Astrocyte of the spinal cord (primary cell): ENCODE results near the gene ATP6V0E2.

Experiments used
- DNase-seq: peaks from one replicate; pipeline ENCODE4 v3.0.0; 2011; ENCODE audit warnings: low read depth, low spot score
- H3K4me3 ChIP-seq: 2 replicates; pipeline ENCODE4 v1.5.1; 2011; ENCODE audit warnings: low read depth, mild to moderate bottlenecking, low read length, moderate library complexity
- in situ Hi-C: cut with HindIII; loops from 2 replicates; pipeline ENCODE4 v1.10.0; 2017; ENCODE audit warnings: low sequenced_read_pairs
- TF ChIP-seq, protein P1 (sequence below): IDR thresholded peaks from 2 replicates; pipeline ENCODE4 v1.5.1; 2012; ENCODE audit warnings: low read depth, mild to moderate bottlenecking, low read length, inconsistent platforms

ATP6V0E2 gene

DNA sequence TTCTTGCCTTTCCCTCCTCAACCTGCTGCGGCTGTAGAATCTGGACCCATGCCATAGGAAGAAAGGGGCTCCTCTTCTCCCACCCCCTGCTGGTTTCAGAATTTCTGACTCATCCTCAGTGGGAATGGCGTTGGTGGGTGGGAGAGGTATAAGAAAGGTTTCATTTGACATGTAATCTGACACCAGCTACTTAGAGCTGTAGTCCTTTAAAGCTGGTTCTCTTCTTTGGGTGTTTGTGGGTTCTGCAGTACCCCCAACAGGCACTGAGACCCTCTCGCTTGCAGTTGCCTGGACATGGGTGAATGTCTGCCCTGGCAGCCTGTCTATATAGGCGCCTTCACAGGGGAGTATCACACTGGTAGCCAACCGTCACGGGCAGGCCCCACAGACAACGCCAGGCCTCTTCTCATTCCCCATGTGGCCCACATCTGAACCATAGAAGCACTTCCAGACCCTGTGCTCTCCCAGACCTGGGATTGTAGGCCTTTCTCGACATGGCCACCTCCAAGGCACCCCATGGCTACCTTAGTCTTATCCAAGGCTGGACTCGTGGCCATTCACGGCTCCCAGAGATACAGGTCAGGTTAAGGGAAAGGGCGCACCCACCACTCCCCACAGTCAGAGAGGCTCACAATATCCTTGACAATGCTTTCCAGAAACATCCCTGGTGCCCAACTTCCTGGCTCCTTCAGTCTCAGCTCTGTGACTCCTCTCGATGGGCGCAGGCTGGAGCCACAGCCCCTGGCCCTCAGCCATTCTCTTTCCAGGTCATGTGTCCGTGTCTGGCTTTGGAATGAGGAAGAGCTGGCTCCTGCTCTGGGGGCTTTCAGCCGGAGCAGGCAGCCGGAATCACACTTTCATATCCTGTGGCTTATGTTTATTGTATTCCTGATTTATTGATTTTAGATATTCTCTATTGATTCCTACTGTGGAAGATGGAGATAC is 18.1 kb upstream of the ATP6V0E2 start:
- in situ Hi-C loops, result no loop called here
- peak; percentile 96 for DNase-seq
- TF ChIP-seq, protein P1, sequence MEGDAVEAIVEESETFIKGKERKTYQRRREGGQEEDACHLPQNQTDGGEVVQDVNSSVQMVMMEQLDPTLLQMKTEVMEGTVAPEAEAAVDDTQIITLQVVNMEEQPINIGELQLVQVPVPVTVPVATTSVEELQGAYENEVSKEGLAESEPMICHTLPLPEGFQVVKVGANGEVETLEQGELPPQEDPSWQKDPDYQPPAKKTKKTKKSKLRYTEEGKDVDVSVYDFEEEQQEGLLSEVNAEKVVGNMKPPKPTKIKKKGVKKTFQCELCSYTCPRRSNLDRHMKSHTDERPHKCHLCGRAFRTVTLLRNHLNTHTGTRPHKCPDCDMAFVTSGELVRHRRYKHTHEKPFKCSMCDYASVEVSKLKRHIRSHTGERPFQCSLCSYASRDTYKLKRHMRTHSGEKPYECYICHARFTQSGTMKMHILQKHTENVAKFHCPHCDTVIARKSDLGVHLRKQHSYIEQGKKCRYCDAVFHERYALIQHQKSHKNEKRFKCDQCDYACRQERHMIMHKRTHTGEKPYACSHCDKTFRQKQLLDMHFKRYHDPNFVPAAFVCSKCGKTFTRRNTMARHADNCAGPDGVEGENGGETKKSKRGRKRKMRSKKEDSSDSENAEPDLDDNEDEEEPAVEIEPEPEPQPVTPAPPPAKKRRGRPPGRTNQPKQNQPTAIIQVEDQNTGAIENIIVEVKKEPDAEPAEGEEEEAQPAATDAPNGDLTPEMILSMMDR, result no peak
- no peak overlapping the region for H3K4me3 ChIP-seq

DNA sequence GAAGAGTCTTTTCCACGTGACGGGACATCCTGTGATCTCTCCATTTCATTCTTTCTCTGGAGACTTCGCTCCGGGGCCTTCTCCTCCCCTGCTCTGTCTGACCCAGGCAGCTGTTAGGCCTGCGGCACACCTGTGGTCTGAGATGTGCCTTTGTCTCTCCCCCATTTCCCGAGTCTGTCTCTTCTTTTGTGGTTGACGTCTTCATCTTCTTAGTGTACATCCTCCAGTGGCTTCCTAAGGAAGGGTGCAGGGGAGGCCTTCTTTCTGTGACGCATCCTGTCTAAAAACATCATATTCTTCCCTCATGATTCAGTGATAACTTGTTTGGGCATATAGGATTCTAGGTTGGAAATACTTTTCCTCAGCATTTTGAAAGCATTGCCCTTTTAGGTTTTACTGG is 17.2 kb upstream of the ATP6V0E2 start:
- in situ Hi-C loops, result no loop called here
- DNase-seq, result no peak

DNA sequence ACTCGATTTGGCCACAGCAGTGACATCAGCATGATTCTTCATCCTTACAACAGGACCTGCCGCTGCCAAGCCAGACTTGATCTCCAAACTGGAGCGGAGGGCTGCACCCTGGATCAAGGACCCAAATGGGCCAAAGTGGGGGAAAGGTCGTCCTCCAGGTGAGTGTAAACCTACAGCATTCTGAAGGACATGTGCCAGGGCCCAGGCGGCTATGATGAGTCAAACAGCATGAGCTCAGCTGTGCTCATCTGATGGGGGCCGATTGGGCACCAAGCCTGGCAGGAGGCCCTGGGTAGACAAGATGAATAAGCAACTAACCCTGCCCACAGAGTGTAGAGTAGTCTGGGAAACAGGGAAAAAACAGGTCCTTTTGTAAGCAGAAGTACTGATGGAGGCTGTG is 14.4 kb upstream of the ATP6V0E2 start:
- in situ Hi-C loops, result no loop called here
- TF ChIP-seq, protein P1, result no peak
- DNase-seq, result no peak
- H3K4me3 ChIP-seq, result no peak overlapping the region

More for the DNA sequence above, 17.2 kb upstream of the ATP6V0E2 start:
- TF ChIP-seq, protein P1, result no peak
- no peak overlapping the region for H3K4me3 ChIP-seq

DNA sequence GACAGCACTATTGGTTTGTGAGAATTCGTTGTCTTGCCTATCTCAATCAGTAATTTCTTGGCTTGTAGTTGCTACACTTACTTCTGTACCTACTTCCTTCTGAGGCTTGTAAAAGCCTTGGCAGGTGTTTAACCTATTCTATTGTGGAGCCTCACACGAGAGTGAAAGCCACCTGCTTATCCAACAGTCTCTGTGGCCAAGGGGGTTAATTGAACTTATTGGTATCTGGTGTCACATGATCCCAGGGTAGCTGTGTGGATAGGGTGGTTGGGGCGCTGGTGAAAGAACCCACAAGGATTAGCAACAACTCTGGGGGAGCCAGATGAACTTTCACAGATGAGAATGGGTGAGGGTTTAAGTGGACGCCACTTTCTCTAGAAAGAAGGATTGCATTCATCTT is 13.9 kb upstream of the ATP6V0E2 start:
- TF ChIP-seq, protein P1, result no peak
- DNase-seq, result no peak
- in situ Hi-C loops, result no loop called here
- no peak overlapping the region for H3K4me3 ChIP-seq

DNA sequence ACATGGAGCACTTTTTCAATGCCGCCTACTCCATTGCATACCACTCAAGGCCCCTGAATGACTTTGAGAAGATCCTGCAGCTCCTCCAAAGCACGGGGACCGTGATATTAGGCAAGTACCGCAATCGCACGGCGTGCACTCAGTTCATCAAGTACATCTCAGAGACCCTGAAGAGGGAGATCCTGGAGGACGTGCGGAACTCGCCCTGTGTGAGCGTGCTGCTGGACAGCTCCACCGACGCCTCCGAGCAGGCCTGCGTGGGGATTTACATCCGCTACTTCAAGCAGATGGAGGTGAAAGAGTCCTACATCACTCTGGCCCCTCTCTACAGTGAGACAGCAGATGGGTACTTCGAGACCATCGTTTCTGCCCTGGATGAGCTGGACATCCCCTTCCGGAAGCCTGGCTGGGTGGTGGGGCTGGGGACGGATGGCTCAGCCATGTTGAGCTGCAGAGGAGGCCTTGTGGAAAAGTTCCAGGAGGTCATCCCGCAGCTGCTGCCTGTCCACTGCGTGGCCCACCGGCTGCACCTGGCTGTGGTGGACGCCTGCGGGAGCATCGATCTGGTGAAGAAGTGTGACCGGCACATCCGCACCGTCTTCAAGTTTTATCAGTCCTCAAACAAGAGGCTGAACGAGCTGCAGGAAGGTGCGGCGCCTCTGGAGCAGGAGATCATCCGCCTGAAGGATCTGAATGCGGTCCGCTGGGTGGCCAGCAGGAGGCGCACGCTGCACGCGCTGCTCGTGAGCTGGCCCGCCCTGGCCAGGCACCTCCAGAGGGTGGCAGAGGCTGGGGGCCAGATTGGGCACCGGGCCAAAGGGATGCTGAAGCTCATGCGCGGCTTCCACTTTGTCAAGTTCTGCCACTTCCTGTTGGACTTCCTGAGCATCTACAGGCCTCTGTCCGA is 12.7 kb upstream of the ATP6V0E2 start:
- no peak for DNase-seq
- H3K4me3 ChIP-seq, result no peak overlapping the region
- TF ChIP-seq, protein P1, result peak; percentile 46
- in situ Hi-C loops, result no loop called here

DNA sequence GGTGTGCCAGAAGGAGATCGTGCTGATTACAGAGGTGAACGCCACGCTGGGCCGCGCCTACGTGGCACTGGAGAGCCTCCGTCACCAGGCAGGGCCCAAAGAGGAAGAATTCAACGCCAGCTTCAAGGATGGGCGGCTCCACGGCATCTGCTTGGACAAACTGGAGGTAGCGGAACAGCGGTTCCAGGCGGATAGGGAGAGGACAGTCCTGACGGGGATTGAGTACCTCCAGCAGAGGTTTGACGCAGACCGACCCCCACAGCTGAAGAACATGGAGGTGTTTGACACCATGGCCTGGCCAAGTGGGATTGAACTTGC is 12.1 kb upstream of the ATP6V0E2 start:
- TF ChIP-seq, protein P1, result no peak
- DNase-seq, result no peak
- H3K4me3 ChIP-seq, result no peak overlapping the region
- in situ Hi-C loops, result no loop called here
